HG02571 (cell line): ENCODE data around the gene SLC23A1.
"Not testable (repeated sequence)": the region's sequence is repeated elsewhere in the genome, so short reads cannot be mapped to it uniquely, and the experiment has no call there.

Experiments
- ATAC-seq: cut with Tn5 transposase; IDR thresholded peaks from one replicate; pipeline ENCODE4 v1.9.1; 2021; ENCODE audit warnings: mild to moderate bottlenecking, moderate library complexity; ENCODE audit not compliant: unreplicated experiment

SLC23A1 gene

DNA sequence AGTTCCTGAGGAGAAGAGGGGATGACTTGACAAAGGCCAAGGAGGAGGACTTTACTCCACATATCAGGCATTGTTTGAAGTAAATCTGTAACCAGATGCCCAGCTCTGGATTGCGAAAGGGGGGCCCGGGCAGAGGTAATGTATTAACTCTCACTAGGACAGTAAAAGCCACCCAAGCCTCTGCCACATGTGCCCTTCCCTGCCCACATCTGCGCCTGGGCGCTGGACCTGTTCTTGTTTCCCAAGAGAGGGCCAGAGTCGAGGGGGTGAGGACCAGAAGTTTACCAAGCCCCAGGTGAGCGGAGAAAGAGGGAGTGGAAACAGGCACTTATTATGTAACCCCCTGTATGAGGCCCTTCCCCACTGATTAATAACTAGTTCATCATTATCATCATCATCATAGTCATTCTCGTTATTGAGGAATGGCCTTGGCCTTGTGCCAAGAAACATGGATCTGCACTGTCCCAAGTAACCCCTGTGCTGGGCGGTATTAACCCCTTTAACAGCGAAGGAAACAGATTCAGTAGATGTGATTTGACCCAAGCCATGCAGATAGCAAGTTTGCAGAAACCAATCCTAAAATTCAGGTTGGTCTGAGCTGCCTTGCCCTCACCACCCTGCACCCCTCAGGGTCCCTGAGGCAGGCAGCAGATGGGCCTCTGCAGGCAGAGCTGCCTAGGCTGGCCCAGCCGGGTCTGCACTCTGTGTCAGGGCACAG, at the start of gene SLC23A1:
Gene SLC23A1, minus strand, starts transcription at position 23 of the 718 bp plus-strand sequence. CDS start 44 bp downstream, outside the sequence.
- no peak for ATAC-seq

DNA sequence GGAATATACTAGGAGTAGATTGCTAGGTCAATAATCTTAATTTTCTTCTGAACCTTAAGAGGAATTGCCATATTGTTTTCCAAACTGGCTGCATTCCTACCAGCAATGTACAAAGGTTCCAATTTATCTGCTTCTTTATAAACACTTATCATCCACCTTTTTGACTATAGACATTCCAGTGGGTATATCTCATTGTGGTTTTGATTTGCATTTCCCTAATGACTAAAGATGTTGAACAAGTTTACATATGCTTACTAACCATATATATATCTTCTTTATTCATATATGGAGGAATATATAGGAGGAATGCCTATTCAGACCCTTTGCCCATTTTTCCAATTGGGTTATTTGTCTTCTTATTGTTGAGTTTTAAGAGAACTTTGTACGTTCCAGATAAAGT, 48.6 kb upstream of the SLC23A1 start:
- ATAC-seq = no peak

DNA sequence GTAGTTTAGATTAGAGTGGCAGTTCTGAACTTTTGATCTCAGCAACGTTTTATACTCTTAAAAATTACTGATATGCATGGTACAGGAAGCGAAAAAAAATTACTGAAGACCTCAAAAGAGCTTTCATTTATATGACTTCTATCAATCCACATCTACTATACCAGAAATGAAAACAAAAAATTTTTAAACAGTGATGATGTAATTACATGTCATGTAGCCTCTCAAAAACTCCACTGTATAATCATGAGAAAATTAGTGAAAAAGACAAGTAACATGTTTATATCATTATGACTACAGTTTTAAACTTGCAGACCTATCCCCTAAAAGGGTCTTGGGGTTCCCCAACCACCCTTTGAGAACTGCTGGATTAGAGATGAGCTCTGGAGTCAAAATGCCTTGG, 46.9 kb upstream of the SLC23A1 start:
- no peak for ATAC-seq

DNA sequence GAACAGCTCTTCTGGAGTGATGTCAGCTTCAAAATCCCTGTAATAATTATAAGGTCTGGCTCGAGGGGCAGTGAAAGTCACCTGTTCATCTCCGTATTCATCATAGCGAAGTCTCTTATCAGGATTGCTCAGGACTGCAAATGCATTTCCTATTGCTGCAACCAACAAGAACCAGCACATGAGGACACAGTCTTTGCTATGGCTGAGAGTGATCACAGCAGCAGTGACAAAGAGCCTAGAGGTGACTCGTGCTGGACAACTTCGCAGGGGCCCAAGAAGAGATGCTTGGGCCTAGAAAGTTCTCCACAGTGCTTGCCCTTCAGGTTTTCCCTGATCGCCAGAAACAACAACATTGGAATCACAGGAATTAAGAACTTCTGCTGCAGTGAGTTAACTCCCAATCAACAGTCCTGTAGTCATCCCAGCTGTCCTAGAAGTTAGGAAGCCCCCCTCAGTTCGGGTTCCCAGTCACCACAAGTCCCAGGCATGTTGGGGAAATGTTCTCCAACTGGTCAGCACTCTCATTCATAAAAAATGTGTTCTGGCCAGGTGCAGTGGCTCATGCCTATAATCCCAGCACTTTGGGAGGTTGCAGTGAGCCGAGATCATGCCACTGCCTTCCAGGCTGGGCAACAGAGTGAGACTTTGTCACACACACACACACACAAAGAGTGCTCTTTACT, 43.2 kb upstream of the SLC23A1 start:
- ATAC-seq = no peak

DNA sequence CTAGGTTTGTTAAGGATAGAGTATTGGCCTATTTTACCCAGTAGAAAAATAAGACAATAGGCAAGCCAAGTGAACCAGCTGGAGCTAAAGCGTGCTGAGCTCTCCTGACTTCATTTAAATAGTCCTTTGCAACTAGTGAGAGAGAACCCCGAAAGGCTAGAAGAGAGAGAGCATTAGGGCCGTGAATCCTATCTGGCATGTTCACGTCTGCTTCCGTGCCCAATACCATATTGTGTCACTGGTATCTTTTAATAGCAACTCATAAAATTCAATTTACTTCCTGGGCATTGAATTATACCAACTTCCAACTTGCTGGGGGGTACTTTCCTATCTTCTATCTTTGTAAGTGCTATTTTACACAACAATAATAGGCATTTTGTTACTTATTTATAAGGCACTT, 42.4 kb upstream of the SLC23A1 start:
- ATAC-seq = no peak

DNA sequence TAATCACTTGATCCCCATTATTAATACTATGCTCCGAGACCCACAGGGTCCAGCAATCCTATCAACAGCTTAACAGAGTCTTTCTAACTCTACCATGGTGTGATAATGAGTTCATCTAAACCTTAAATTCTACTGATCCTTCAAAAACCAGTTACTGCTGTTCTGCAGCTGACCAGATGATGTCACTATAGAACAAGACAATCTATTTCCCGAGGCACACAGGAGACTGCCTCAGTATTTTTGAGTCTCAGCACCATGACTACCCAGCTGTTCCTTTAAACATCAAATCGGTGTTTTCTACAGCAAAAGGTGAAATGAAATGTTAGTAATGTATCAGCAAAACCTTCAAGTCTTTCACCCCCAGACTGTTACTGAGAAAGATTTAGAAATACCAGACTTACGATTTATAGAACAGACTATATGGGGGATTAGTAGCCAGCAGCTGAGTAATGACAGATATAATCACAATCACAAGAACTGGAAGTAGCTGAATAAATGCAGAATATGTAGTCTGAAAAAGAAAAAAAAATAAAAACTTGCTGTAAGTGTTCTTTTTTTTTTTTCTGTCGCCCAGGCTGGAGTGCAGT, 39.3 kb upstream of the SLC23A1 start:
- ATAC-seq = no peak

DNA sequence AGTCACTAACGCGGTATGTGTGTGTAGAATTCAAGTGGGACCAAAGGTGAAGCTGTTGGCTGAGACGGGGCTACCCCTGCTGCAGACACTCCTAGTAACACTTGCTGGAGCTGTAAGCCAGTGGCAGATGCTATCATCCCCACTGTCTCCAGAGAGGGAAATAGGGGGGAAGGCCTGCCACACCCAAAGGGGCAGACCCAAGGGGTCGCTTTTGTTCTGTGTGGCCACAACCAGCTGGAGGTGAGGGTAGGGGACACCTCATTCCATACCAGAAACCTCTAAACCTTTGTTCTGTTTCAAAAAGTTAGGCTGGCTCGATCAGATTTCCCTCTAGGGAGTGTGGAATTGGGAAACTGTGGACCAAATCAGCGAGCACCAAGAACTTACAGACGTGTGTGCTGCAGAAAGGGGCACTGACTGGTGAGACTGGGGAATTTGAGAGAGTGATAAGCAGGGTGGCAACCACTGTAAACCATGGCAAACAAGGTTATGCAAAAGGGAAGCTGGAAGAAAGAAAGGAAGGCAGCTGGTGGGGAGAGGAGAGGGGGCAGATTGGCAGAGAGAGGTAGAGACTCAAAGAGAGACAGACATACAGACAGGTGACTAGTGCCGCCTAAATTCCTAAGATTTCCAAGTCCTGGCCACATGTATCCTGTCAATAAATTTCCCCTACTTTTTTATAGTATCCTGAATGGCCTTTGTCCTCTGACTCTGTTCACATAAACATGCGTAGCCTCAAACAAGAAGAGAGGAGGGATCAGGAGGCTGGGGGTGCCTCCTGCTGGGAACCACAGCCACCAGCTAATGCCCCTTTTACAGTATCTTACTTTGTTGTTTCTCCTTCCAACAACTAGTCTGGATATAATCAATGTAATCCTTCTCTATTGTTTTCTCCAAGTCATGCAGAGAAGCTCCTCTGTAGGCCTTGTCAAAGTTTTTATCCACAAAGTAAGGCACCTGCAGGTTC, 36.4 kb upstream of the SLC23A1 start:
- ATAC-seq = no peak

DNA sequence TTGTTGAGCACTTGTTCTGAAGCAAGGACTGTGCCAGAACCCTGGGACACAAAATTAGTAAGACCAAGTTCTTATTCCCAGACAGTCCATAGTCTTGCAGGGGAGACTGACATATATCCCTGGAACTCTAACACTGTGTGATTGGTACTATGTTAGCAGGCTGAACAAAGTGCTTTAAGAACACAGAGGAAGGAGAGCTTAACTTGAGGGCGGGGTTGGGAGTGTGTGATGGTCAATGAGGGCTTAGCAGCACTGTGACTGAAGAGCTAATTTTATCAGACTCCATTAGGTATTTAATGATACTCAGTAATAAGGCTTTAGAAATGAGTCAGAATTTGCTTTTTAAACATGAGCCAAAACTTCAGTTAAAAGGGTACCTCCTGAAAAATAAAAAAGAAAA, 35.7 kb upstream of the SLC23A1 start:
- no peak for ATAC-seq

DNA sequence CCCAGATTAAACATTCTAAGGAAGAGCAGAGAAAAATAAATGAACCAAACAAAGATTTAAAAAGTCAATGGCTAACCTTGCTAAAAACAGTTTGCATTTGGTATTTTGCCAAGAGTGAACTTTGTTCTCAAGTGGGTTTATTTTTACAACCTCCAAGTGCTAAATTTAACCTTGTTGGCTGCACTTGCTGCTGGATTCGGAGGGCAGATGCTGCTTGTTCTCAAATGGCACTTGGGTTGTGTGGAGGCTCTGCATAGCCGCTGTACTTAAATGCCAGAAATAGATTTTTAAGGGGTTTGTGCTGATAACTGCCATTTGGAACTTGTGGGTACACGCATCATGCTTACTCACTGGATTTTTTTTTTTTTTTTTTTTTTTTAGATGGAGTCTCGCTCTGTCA, 34.1 kb upstream of the SLC23A1 start:
- ATAC-seq = no peak

DNA sequence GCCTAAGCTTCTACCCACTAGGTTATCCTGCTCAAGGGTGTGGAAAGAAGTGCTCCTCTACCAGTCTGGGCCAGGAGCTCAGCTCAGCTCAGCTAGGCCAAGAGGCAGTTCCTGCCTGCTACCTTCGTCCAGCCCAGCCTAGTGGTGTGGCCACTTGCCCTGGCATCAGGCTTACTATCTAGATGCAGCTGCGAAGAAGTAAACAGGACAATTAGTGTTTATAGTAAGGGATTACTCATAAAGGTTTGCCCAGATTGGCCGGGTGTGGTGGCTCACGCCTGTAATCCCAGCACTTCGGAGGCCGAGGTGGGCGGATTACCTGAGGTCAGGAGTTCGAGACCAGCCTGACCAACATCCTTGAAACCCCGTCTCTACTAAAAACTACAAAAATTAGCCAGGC, 33.6 kb upstream of the SLC23A1 start:
- ATAC-seq = no peak

DNA sequence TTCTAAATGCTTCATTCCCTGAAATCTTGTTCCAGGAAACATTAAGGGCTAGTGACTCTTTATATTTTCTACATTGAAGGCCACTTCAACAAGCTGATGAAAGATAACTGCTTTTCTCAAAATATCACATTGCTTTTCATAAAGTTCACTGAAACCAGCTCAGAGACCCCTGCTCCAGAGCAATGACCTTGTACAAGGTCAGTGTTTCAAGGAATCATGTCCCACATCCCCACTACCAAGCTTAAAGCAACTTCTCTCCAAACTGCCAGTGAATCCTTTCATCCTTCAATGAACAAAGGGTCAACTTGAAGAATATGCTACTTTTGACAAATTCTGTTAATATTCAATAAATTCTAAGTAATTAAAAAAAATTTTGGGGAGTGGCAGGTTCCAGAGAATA, 32.8 kb upstream of the SLC23A1 start:
- no peak for ATAC-seq

DNA sequence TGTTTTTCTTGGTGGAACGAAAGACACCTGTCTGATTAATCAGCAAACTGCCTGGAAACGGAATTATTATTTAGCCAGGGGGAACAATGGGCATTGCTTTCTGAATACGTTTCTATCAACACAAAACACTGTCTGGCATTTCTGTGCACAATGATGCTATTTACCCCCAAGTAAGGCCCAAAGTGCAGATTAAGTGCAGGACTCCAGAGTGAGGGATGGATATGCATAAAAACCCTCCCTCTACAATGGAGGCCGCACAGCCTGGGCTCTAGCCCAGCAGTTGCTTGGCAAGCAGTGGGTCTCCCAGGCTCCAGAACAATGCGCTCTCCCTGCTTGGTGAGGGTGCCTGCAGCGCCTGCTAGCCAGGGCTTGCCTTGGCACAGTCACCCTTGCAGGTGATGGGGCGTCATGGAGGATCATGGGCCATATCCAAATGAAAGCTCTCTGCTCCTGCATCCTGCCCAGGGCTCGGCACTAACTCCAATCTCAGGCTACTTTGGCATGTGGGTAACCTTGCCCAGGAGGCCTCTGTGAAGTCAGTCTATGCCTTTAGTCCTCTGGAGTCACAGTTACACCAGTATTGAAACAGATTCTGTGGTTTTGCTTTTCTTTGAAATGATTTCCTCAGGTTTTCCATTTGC, 32.2 kb upstream of the SLC23A1 start:
- ATAC-seq = no peak

DNA sequence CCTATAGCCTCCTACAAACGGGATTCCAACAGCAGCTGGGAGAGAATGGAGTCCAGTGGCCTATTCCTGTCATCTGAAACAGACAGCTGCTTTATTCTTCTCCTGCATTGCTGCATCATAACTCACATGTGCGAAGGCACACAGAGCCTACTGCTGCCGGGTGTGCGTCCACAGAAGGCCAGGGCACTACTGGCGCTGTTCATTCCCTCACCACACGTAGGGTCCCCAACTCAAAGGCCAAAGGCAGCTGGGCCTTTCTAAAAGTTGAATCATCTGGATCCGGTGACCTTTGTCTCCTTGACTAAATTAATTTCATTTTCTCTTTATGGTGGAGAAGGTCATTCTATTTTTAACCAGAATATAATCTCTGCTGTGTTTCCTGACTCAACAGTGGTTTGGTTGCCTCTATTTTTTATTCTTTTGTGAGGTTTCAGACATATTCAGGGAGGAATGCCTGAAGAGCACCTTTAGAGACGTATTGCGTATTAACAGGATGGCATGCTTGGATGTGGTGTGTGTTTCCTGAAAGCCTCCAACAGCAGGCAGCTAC, 31.6 kb upstream of the SLC23A1 start:
- no peak for ATAC-seq

DNA sequence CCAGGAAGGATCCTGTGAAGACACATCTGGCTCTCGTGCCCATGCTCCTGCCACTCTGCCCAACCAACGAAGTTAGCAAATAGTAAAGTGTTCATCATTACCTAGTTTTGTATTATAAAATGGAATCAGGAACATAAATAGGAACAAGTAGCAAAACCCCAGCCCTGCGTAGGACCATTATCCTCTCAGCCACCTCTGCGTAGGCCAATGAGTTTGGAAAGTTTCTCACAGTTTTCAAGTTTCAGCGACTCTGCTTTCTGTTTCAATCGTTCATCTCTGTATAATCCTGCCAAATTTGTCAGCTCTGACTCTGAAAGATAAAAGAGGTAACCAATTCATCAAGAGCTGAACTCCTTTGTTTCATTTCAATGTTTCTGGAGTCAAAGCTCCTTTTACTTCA, 30.9 kb upstream of the SLC23A1 start:
- ATAC-seq = no peak

DNA sequence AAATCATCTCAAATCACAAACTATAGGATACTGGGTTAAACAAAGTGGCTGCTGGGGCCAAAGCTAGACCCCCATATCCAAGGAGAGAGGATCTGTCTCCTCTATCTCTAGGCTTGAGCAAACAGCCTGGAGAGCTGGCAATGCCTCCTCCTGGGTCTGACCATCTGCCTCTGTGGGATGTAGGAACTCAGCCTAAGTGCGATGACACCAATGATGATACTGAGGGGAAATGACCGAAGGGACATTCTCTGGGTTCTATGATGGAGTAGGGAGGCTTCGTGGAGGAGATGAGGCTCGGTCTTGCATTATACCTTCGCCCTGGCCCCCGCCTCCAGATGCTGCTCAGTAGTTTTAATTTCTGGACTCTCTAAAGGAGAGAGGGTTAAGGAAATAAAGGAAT, 30.1 kb upstream of the SLC23A1 start:
- ATAC-seq = no peak

DNA sequence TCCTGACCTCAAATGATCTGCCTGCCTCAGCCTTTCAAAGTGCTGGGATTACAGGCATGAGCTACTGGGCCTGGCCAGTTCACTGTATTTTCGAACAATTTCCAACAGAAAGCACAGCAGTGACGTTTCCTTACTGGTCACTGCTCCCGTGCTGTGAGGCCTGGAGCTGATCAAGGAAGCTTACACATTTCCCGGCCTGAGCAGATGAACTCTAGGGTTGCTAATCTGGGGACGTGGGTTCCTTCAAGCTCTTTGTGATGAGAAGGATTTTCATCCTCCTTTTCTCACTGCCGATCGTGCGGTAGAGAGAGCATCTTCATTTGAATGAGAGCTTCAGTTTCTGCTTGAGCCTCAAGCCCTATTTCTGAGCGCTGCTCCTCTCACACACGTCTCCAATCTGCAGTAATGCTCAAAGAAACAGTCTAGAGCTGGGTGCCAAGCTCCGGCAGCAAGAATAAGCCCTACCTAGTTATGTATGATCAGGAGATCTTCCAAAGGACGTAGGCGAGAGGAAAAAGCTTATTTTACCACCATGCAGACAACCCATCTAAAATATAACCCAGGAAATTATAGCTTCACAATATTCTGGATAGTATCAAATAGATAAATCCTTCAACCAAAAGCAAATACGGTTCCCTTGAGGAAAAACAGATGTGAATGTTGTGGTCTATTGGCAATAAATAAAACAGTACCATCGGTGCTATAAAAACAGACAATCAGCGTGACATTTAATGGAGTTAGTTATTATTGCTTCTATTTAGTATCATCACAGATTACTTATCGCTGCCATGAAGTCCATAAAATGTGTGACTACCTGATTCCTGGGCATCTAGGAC, 28.1 kb upstream of the SLC23A1 start:
- no peak for ATAC-seq

DNA sequence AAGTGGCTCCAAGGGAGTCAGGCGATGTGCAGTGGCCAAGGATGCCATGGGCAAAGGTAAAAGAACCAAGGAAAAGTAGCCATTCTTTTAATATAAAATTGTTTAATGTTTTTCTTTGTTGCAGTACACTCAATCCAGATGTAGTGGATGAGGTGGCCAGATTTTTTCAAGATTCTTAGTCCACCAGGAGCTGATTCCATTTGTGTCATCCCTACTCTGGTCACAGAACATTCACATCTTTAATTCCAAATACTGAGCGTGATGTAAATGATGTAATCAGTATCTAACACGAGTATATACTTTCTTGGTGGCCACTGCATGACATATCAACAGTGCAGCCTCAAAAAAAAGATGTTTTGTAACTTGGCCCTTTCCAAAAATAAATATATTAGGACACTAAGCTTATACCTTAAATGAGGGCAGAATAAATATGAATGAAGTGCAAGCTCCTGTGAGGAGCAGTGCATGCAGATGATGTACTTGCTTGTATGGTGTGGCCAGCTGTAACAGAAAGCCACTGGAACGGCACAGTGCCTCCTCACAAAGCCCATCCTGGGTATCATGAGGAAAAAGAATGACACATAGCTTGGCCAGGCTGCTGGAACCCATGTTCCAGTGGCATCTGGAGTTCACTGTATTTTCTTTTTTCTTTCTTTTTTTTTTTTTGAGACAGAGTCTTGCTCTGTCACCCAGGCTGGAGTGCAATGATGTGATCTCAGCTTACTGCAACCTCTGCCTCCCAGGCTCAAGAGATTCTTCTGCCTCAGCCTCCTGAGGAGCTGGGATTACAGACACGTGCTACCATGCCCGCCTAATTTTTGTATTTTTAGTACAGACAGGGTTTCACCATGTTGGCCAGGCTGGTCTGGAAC, 27.3 kb upstream of the SLC23A1 start:
- no peak for ATAC-seq

DNA sequence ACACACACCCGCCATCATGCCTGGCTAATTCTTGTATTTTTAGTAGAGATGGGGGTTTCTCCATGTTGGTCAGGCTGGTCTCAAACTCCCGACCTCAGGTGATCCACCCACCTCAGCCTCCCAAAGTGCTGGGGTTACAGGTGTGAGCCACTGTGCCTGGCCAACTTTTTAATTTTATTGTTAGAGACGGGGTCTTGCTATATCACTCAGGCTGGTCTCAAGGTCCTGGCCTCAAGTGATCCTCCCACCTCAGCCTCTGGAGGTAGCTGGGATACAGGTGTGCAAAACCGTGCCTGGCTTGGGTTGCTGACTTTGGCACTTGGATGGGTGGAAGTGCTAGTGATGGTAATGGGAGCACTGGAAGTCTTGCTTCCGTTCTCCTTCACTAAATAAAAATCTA, 26.0 kb upstream of the SLC23A1 start:
- not testable (repeated sequence) for ATAC-seq

DNA sequence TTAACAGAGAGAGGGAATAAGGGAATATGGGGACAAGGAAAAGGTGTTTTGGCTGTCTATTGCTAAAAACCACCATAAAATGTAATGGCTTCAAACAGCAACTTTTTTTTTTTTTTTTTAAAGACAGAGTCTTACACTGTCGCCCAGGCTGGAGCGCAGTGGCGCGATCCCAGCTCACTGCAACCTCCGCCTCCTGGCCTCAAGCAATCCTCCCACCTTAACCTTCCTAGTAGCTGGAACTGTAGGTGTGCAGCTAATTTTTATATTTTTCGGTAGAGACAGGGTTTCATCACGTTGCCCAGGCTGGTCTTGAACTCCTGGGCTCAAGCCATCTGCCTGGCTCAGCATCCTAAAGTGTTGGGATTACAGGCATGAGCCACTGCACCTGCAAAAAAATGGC, 25.1 kb upstream of the SLC23A1 start:
- ATAC-seq = no peak
